Eye (tissue), 1 donor: ENCODE results near the gene ZNF135.

Experiments
- DNase-seq: peaks from one replicate; pipeline ENCODE4 v3.0.0-alpha.2; 2015

ZNF135 gene

GRCh38 chr19:58059003-58059670 is at the start of gene ZNF135:
ZNF135 (plus strand) TSS chr19:58059282; CDS start chr19:58060003, 721 bp downstream.
- peak; percentile 97 for DNase-seq

- DNase-seq: no peak
Measured at GRCh38 chr19:58009301-58009665, 49.8 kb upstream of the ZNF135 start.

DNA sequence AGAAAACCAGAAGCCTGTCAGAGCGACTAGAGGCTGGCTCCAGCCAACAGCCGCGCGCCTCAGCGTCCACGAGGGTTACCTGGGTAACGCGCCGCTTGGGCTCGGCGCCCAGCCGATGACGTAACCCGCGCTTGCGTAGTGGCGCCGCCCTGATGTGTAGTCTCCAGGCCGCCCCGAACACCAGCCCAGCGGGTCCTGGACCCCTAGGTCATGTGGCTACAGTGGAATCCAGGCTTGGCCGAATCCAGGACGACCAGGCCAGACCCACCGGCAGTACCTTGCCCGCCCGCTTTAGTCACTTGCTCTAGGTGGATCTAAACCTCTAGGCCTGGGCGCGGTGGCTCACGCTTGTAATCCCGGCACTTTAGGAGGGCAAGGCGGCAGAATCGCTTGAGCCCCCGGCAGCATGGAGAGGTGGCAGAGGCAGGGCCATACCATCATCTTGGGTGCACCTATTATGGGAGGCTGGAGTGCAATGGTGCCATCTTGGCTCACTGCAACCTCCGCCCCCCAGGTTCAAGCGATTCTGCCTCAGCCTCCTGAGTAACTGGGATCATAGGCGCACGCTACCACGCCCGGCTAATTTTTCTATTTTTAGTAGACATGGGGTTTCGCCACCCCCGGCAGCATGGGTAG is 49.3 kb upstream of the ZNF135 start:
- peak; percentile 98 for DNase-seq

- no peak for DNase-seq
Measured at GRCh38 chr19:58010507-58010906, 48.6 kb upstream of the ZNF135 start.

DNA sequence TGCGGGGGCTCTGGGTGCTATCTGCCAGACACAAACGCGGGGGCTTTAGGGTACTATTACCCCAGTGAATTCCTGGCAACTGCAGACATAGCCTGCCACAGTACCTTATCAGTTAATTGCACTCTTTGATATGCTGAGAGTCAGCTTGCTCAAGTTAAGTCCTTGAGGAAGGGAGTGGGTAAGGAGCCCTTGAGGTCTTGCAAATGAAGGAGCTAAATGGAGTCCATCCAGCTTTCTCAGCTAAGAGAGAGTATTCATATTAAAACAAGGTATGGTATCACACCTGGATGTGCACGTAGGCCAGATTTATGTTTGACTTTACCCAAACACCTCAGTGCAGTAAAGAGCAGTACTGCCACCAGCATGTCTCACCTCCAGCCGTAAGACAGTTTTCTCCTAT is 44.9 kb upstream of the ZNF135 start:
- DNase-seq: no peak

DNA sequence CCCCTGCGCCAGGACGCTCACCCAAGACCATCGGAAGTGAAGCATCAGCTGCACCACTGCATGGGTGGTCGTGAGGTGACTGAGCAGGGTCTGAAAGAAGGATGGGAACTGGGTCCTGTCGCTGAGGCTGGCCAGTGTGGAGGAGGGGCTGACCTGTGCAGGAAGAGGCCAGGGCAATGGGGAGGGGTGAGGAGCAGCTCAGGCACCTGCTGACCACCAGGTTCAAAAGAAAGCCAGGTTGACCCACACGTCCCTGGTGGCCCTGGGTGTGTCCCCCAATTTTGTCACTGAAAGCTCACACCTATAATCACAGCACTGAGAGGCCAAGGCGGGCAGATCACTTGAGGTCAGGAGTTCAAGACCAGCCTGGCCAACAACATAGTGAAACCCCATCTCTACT is 39.0 kb upstream of the ZNF135 start:
- no peak for DNase-seq

- DNase-seq: peak; percentile 96
Measured at GRCh38 chr19:58021541-58022282, 37.4 kb upstream of the ZNF135 start.

GRCh38 chr19:58022283-58022660 is 36.8 kb upstream of the ZNF135 start:
- no peak for DNase-seq

DNA sequence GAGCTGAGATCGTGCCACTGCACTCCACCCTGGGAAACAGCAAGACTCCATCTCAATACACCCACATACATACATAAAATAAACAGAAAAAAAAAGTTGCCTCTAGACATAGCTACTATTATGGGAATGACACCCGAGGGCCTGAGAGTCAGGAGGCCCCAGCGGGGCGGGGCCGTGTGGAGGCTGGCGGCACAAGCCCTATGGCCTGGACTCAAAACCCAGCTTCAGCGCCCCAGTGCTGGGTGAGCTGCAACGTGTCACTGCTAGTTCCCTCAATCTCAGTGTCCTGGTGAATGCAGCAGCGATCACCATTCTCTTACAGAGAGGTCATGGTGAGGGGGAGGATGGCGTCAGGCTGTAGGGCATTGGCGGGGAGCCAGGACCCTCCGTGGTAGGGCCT is 34.4 kb upstream of the ZNF135 start:
- DNase-seq: no peak

GRCh38 chr19:58033741-58034476 is 25.2 kb upstream of the ZNF135 start, which contains the start of gene ZSCAN1:
ZSCAN1 (plus strand) TSS chr19:58034025; CDS start chr19:58037837, 3,812 bp downstream.
- DNase-seq: peak; percentile 99

DNA sequence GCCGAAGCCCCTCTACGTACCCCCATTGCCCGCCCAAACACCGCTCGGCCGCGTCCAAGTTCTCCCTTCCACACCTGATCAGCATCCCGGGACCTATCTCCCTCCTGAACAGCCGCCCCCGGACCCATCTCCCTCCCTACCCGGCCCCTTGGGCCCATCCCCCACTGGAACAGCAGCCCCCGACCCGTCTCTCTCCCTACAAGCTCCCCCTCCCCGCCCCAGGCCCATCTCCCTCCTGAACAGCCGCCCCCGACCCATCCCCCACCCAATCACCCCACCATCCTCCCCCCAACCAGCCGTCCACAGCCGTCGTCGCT is 24.6 kb upstream of the ZNF135 start:
- DNase-seq: peak; percentile 69

DNA sequence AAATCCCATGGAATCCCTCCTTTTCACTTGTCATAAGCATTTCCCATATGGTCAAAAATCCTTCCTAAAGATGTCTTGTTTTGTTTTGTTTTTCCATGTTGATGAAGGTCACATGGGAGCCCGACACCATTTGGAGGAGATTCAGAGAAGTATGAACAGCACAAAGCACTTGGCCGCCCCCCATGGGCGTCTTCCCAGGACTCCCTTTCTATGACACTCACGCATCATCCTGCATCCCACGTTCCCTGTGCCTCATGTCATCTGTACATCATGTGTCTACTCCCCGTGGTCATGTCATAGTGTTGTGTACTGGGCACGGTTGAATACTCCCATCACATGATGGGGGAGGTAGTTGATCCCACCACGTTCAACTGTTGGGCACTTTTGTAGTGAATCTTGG is 23.2 kb upstream of the ZNF135 start:
- peak; percentile 34 for DNase-seq

DNA sequence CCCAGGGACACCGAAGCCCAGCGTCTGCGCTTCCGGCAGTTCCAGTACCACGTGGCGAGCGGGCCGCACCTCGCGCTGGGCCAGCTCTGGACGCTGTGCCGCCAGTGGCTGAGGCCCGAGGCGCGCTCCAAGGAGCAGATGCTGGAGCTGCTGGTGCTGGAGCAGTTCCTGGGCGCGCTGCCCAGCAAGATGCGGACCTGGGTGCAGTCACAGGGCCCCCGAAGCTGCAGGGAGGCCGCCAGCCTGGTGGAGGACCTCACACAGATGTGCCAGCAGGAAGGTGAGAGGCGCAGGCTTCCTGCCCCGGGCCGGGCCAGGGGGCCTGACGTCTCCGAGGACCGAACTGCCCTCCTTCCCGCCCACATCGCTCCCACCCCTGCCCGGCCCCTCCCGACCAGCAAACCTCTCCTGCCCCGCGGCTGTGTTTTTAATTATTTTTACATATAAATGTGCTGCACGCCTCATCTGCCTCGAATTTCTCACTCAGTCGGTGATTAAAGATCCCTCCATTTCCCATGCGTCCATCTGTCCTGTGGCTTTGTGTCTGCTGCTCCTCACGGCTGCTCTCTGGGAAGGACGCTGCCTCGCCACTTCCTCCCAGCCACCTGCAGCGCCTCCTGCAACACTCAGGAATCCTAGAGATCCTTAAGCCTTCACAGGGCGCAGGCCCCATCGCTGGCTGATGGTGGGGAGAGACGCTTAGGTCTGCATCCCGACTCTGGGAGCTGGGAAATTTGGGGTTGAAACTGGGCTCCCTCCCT is 21.0 kb upstream of the ZNF135 start:
- peak; percentile 69 for DNase-seq

- peak; percentile 55 for DNase-seq
Measured at GRCh38 chr19:58038688-58039204, 20.3 kb upstream of the ZNF135 start.

GRCh38 chr19:58040751-58041525 is 18.1 kb upstream of the ZNF135 start:
- no peak for DNase-seq

- DNase-seq: no peak
Measured at GRCh38 chr19:58042495-58043340, 16.4 kb upstream of the ZNF135 start.

GRCh38 chr19:58044391-58044790 is 14.7 kb upstream of the ZNF135 start:
- no peak for DNase-seq

- no peak for DNase-seq
Measured at GRCh38 chr19:58044886-58045285, 14.2 kb upstream of the ZNF135 start.

DNA sequence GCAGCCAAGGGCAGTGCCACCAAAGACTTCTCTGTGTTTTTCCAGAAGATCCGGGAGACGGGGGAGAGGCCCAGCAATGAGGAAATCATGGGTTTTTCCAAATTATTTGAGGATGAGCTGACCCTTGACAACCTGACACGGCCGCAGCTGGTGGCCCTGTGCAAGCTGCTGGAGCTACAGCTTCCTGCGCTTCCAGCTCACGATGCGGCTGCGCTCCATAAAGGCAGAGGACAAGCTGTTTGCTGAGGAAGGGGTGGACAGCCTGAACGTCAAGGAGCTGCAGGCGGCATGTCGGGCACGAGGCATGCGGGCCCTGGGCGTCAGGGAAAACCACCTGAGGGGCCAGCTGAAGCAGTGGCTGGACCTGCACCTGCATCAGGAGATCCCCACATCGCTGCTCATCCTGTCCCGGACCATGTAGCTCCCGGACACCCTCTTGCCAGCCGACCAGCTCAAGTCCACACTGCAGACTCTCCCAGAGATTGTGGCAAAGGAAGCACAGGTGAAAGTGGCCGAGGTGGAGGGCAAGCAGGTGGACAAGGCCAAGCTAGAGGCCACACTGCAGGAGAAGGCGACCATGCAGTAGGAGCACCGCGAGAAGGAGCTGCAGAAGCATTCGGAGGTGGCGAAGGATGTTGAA is 13.6 kb upstream of the ZNF135 start:
- DNase-seq: no peak

- no peak for DNase-seq
Measured at GRCh38 chr19:58046856-58047255, 12.2 kb upstream of the ZNF135 start.
